H9 (cell line): ENCODE data around the gene ELAVL4. TPM values are rescaled to one million over a fixed set of nuclear protein-coding genes. Genes with fewer than 3 reads are reported as not detected.

ENCODE experiments used
- DNase-seq: peaks from one replicate; pipeline ENCODE4 v3.0.0-alpha.2; 2017
- H2AFZ ChIP-seq: one replicate; pipeline ENCODE4 v1.6.1; 2013; ENCODE audit warnings: mild to moderate bottlenecking, low read length, control low read depth, moderate library complexity
- H2AK5ac ChIP-seq: 2 replicates; pipeline ENCODE4 v1.6.1; 2013; ENCODE audit warnings: low read length, control low read depth, mixed read lengths; ENCODE audit not compliant: insufficient read length
- H2BK120ac ChIP-seq: one replicate; pipeline ENCODE4 v1.6.1; 2013; ENCODE audit warnings: low read depth, mild to moderate bottlenecking, low read length, control low read depth, inconsistent platforms; ENCODE audit not compliant: poor library complexity, severe bottlenecking
- H2BK12ac ChIP-seq: 2 replicates; pipeline ENCODE4 v1.6.1; 2013; ENCODE audit warnings: low read length, control low read depth, mixed read lengths, low read depth; ENCODE audit not compliant: insufficient read length
- H2BK15ac ChIP-seq: 2 replicates; pipeline ENCODE4 v1.6.1; 2013; ENCODE audit warnings: low read depth, low read length, control low read depth
- H2BK20ac ChIP-seq: one replicate; pipeline ENCODE4 v1.6.1; 2013; ENCODE audit warnings: low read depth, mild to moderate bottlenecking, low read length, control low read depth, inconsistent platforms; ENCODE audit not compliant: poor library complexity, severe bottlenecking
- H2BK5ac ChIP-seq: 2 replicates; pipeline ENCODE4 v1.6.1; 2013; ENCODE audit warnings: low read length, control low read depth, mixed read lengths; ENCODE audit not compliant: insufficient read length
- H3K14ac ChIP-seq: 2 replicates; pipeline ENCODE4 v1.6.1; 2013; ENCODE audit warnings: low read length, control low read depth; ENCODE audit not compliant: insufficient read depth
- H3K18ac ChIP-seq: 2 replicates; pipeline ENCODE4 v1.6.1; 2013; ENCODE audit warnings: low read depth, mild to moderate bottlenecking, mixed read lengths, low read length, control low read depth; ENCODE audit not compliant: insufficient read length
- H3K23ac ChIP-seq: 2 replicates; pipeline ENCODE4 v1.6.1; 2013; ENCODE audit warnings: low read length, control low read depth, mixed read lengths, low read depth; ENCODE audit not compliant: insufficient read length
- H3K23me2 ChIP-seq: 2 replicates; pipeline ENCODE4 v1.6.1; 2013; ENCODE audit warnings: low read depth, mild to moderate bottlenecking, mixed read lengths, low read length, control low read depth; ENCODE audit not compliant: insufficient read length, poor library complexity, severe bottlenecking
- H3K27ac ChIP-seq: 2 replicates; pipeline ENCODE4 v1.5.1; 2013; ENCODE audit warnings: low read length, control low read depth, mixed read lengths, low read depth; ENCODE audit not compliant: insufficient read length
- H3K27me3 ChIP-seq: 2 replicates; pipeline ENCODE4 v1.6.1; 2013; ENCODE audit warnings: low read length, control low read depth, inconsistent platforms; ENCODE audit not compliant: insufficient read depth
- H3K4ac ChIP-seq: 2 replicates; pipeline ENCODE4 v1.6.1; 2013; ENCODE audit warnings: low read depth, mild to moderate bottlenecking, control low read depth, inconsistent platforms, low read length, moderate library complexity
- H3K4me1 ChIP-seq: 2 replicates; pipeline ENCODE4 v1.6.1; 2013; ENCODE audit warnings: low read length, control low read depth, inconsistent platforms; ENCODE audit not compliant: insufficient read depth
- H3K4me2 ChIP-seq: 2 replicates; pipeline ENCODE4 v1.6.1; 2013; ENCODE audit warnings: low read length, control low read depth, mixed read lengths; ENCODE audit not compliant: insufficient read length, insufficient read depth
- H3K56ac ChIP-seq: 2 replicates; pipeline ENCODE4 v1.6.1; 2013; ENCODE audit warnings: low read depth, mild to moderate bottlenecking, mixed read lengths, low read length, control low read depth; ENCODE audit not compliant: insufficient read length
- H3K79me1 ChIP-seq: 2 replicates; pipeline ENCODE4 v1.6.1; 2013; ENCODE audit warnings: low read depth, mild to moderate bottlenecking, moderate library complexity, low read length, control low read depth, inconsistent platforms; ENCODE audit not compliant: insufficient read depth, poor library complexity, severe bottlenecking
- H3K79me2 ChIP-seq: 2 replicates; pipeline ENCODE4 v1.6.1; 2013; ENCODE audit warnings: low read length, control low read depth, inconsistent platforms; ENCODE audit not compliant: insufficient read depth
- H3K9ac ChIP-seq: 2 replicates; pipeline ENCODE4 v1.6.1; 2013; ENCODE audit warnings: low read length, control low read depth, mixed read lengths; ENCODE audit not compliant: insufficient read length; ENCODE audit errors: extremely low read depth
- H3K9me3 ChIP-seq: one replicate; pipeline ENCODE4 v1.6.1; 2013; ENCODE audit warnings: low read depth, low read length, inconsistent platforms; ENCODE audit not compliant: control insufficient read depth
- H3T11ph ChIP-seq: one replicate; pipeline ENCODE4 v1.6.1; 2013; ENCODE audit warnings: mild to moderate bottlenecking, low read length, control low read depth, inconsistent platforms
- H4K20me1 ChIP-seq: one replicate; pipeline ENCODE4 v1.6.1; 2013; ENCODE audit not compliant: control insufficient read depth, insufficient read length, insufficient read depth
- H4K5ac ChIP-seq: 2 replicates; pipeline ENCODE4 v1.6.1; 2013; ENCODE audit warnings: low read depth, mild to moderate bottlenecking, mixed read lengths, low read length, control low read depth; ENCODE audit not compliant: insufficient read length
- H4K8ac ChIP-seq: replicated peaks from 2 replicates; pipeline ENCODE4 v1.6.1; 2013; ENCODE audit warnings: low read length, control low read depth, mixed read lengths, low read depth; ENCODE audit not compliant: insufficient read length
- H4K91ac ChIP-seq: 2 replicates; pipeline ENCODE4 v1.6.1; 2013; ENCODE audit warnings: low read depth, mild to moderate bottlenecking, moderate library complexity, mixed read lengths, low read length, control low read depth; ENCODE audit not compliant: insufficient read length
- H3K27ac Mint-ChIP-seq, 3 experiments: 2 replicates in 2 of 3; 3 replicates in 1 of 3; pipeline ENCODE4 v1.8.0; 2020 to 2021; ENCODE audit warnings: mixed read lengths in 3 of 3, mild to moderate bottlenecking in 1 of 3, moderate library complexity in 1 of 3
- H3K27me3 Mint-ChIP-seq: 2 replicates; pipeline ENCODE4 v1.8.0; 2021; ENCODE audit warnings: low read depth, mild to moderate bottlenecking, moderate library complexity, mixed read lengths
- H3K36me3 Mint-ChIP-seq, 3 experiments: 2 replicates in 2 of 3; 3 replicates in 1 of 3; pipeline ENCODE4 v1.8.0; 2020 to 2021; ENCODE audit warnings: low read depth in 3 of 3, mixed read lengths in 3 of 3; ENCODE audit not compliant: insufficient read depth in 1 of 3
- H3K4me1 Mint-ChIP-seq, 2 experiments: 2 replicates each; pipeline ENCODE4 v1.8.0; 2020; ENCODE audit warnings: mixed read lengths in 2 of 2
- H3K4me3 Mint-ChIP-seq, 2 experiments: 2 replicates in 1 of 2; 3 replicates in 1 of 2; pipeline ENCODE4 v1.8.0; 2020 to 2021; ENCODE audit warnings: mild to moderate bottlenecking in 2 of 2, mixed read lengths in 2 of 2, moderate library complexity in 1 of 2
- H3K9me3 Mint-ChIP-seq, 2 experiments: 2 replicates in 1 of 2; 3 replicates in 1 of 2; pipeline ENCODE4 v1.8.0; 2020; ENCODE audit warnings: mild to moderate bottlenecking in 2 of 2, mixed read lengths in 2 of 2, moderate library complexity in 1 of 2
- CTCF ChIP-seq: fragments of 200-600 bp; sonication (generic); conservative IDR thresholded peaks from 3 replicates; pipeline ENCODE4 v1.8.0; 2021; ENCODE audit warnings: antibody characterized with exemption, mild to moderate bottlenecking
- WGBS: extraction: QIAGEN DNeasy Blood & Tissue Kit; methylation state at CpG from one replicate; pipeline ENCODE4 v1.1.7; 2013; ENCODE audit warnings: missing lambda C conversion rate, low lambda C conversion rate, mixed read lengths; ENCODE audit not compliant: insufficient read length; ENCODE audit errors: extremely low coverage; 5-methylcytosine and 5-hydroxymethylcytosine counted together
- total RNA-seq: library from RNA; stranded (reverse); gene quantifications from 2 replicates; pipeline ENCODE4 v1.2.1, GENCODE V29; 2021

Gene ELAVL4
- total RNA-seq, 1 experiment from 2014 or later = not detected

DNA sequence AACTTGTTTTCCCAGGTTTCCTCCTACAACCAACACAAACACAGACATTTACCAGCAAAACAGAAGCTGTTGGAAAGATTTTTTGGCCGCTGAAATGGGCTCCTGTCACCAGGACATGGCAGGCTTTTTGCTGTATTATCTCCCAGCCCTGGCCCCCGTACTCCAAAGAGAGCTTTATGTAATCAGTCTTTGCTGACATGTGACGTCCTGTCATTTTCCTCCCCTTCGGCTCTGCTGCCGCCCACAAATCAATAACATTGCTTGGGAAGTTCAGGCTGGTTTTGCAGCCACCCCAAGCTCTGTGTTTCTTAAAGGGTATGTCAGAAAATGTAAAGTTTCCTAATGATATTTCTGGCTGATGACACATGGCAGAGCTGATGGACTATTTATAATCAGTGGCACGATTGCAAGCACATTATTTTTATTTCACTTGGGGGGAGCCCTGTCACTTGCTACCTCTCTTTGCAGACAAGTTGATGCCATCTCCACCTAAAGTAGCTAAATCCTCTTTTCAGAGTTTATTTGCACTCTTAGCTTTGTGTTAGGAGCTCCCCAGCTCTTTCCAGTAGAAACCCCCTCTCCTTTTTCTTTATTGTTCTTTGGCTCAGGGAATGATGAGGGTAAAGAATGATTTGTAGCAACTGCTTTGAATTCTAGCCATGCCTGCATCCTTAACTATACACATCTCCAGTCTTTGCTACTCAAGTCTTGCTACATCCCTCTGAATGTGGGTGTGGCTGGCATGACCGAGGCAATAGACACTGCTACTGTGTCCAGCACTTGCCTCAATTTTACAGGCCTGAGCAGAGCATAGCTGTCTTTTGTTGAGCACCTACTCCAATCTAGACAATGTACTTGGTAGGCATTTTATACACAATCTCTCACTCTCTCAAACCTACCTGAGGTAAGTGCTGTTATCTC, 67.3 kb downstream of the ELAVL4 start:
- no peak overlapping the region for H3K4ac ChIP-seq
- H3K79me2 ChIP-seq = no peaks in the 10 kb centered on the region
- no peak overlapping the region for H2AFZ ChIP-seq
- H3K4me3 Mint-ChIP-seq = no peak overlapping the region
- no peak overlapping the region for H3K23ac ChIP-seq
- H3K18ac ChIP-seq = no peak overlapping the region
- H4K8ac ChIP-seq = no peak overlapping the region
- H2AK5ac ChIP-seq = no peak overlapping the region
- no peaks in the 10 kb centered on the region for H3K23me2 ChIP-seq
- no peak for TF ChIP-seq CTCF
- DNase-seq = no peak
- no peaks in the 10 kb centered on the region for H3K9me3 ChIP-seq
- H3K27me3 ChIP-seq = no peaks in the 10 kb centered on the region
- H4K20me1 ChIP-seq = no peaks in the 10 kb centered on the region
- no CpG with 5 or more reads among the region's 7 CpGs for WGBS
- H2BK15ac ChIP-seq = no peak overlapping the region
- no peaks in the 10 kb centered on the region; the same call in 1 of the 2 replicates for H3K27me3 Mint-ChIP-seq
- H3K14ac ChIP-seq = no peak overlapping the region
- H3K4me2 ChIP-seq = no peak overlapping the region
- no peak overlapping the region for H2BK20ac ChIP-seq
- H3K9me3 Mint-ChIP-seq = peaks cover 0 to 44% of the 10 kb centered on the region in 2 experiments; a peak in 2 of 5 replicates
- peaks cover 0 to 3% (median 0%) of the 10 kb centered on the region in 3 experiments; a peak in 2 of 7 replicates for H3K36me3 Mint-ChIP-seq
- H4K5ac ChIP-seq = no peak overlapping the region
- H3K4me1 ChIP-seq = no peaks in the 10 kb centered on the region
- H3K9ac ChIP-seq = no peak overlapping the region
- no peak overlapping the region for H3T11ph ChIP-seq
- H2BK120ac ChIP-seq = no peak overlapping the region
- no peak overlapping the region for H3K27ac ChIP-seq
- H3K79me1 ChIP-seq = no peaks in the 10 kb centered on the region
- H2BK12ac ChIP-seq = no peak overlapping the region
- H4K91ac ChIP-seq = no peak overlapping the region
- H3K56ac ChIP-seq = no peak overlapping the region
- H2BK5ac ChIP-seq = no peak overlapping the region
- no peak overlapping the region for H3K27ac Mint-ChIP-seq
- H3K4me1 Mint-ChIP-seq = no peaks in the 10 kb centered on the region
